ENCODE measurements around the gene PLXND1. TPM values are rescaled to one million over a fixed set of nuclear protein-coding genes. Genes with fewer than 3 reads are reported as not detected.

PLXND1 gene
- total and polyA plus RNA-seq, 12 donors: 41.2 to 370 (median 138) TPM

GRCh38 chr3:129572603-129573002 is 33.9 kb downstream of the PLXND1 start:
- Histone ChIP-seq H3K9me3 (replicated peaks in 1 of 3) (no peaks in the 10 kb centered on the region), H3K27me3 (no peaks in the 10 kb centered on the region), H3K27ac (no peak overlapping the region), H3K4me1 (replicated peaks in 1 of 2) (peaks cover 0 to 10% of the 10 kb centered on the region in 2 donors), H3K36me3 (replicated peaks in 1 of 2) (peaks cover 0 to 63% of the 10 kb centered on the region in 2 donors), H3K4me3 (no peak overlapping the region)
- TF ChIP-seq POLR2A (IDR thresholded peaks at IDR 0.05): no peak
- TF ChIP-seq, protein P1, sequence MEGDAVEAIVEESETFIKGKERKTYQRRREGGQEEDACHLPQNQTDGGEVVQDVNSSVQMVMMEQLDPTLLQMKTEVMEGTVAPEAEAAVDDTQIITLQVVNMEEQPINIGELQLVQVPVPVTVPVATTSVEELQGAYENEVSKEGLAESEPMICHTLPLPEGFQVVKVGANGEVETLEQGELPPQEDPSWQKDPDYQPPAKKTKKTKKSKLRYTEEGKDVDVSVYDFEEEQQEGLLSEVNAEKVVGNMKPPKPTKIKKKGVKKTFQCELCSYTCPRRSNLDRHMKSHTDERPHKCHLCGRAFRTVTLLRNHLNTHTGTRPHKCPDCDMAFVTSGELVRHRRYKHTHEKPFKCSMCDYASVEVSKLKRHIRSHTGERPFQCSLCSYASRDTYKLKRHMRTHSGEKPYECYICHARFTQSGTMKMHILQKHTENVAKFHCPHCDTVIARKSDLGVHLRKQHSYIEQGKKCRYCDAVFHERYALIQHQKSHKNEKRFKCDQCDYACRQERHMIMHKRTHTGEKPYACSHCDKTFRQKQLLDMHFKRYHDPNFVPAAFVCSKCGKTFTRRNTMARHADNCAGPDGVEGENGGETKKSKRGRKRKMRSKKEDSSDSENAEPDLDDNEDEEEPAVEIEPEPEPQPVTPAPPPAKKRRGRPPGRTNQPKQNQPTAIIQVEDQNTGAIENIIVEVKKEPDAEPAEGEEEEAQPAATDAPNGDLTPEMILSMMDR (IDR thresholded peaks at IDR 0.05): no peak
- no peak for DNase-seq
- intact Hi-C loops (cut with DNase I): no loop called here
- WGBS, 4 donors: 76 to 89% (median 85%) methylated on average over 3 to 18 of the region's 18 CpGs

- no peak for DNase-seq
- Histone ChIP-seq H3K4me3 (no peak overlapping the region), H3K27me3 (no peaks in the 10 kb centered on the region), H3K4me1 (replicated peaks in 1 of 2) (peaks cover 0 to 3% of the 10 kb centered on the region in 2 donors), H3K36me3 (replicated peaks in 1 of 2) (peaks cover 0 to 63% of the 10 kb centered on the region in 2 donors), H3K27ac (no peak overlapping the region), H3K9me3 (replicated peaks in 1 of 3) (no peaks in the 10 kb centered on the region)
- WGBS, 4 donors: 93 to 98% (median 93%) methylated on average over 7 to 22 of the region's 22 CpGs
- intact Hi-C loops (cut with DNase I): no loop called here
- TF ChIP-seq, protein P1 (IDR thresholded peaks at IDR 0.05): no peak
- TF ChIP-seq POLR2A (IDR thresholded peaks at IDR 0.05): no peak
These were observed 34.6 kb downstream of the PLXND1 start for GRCh38 chr3:129571605-129572547.

DNA sequence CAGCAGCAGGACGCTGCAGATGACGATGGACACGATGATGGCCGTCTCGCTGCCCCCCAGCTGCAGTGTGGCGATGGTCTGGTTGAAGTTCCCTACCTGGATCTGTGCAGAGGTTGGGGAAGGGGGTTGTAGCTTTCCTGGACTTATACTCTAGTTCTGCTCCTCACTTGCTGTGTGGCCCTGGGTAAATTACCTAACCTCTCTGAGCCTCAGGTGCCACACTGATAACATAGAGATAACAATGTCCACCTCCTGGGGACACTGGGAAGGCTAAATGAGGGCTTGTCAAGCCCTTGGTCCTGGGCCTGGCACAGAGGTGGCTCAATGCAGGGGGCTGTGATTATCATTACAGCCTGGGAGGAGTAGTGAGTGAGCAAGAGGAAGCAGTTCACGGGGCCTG is 36.6 kb downstream of the PLXND1 start:
- Histone ChIP-seq H3K4me1 (replicated peaks in 1 of 2) (no peaks in the 10 kb centered on the region), H3K4me3 (no peak overlapping the region), H3K36me3 (replicated peaks in 1 of 2) (peaks cover 0 to 73% of the 10 kb centered on the region in 2 donors), H3K27me3 (no peaks in the 10 kb centered on the region), H3K9me3 (replicated peaks in 1 of 3) (no peaks in the 10 kb centered on the region), H3K27ac (no peak overlapping the region)
- TF ChIP-seq, protein P1 (IDR thresholded peaks at IDR 0.05): no peak
- no peak for DNase-seq
- 87 to 97% (median 93%) methylated on average over 6 to 7 of the region's 7 CpGs for WGBS, 4 donors
- intact Hi-C loops (cut with DNase I): no loop called here

- Histone ChIP-seq H3K4me1 (replicated peaks in 1 of 2) (no peaks in the 10 kb centered on the region), H3K27me3 (no peaks in the 10 kb centered on the region), H3K4me3 (no peak overlapping the region), H3K36me3 (replicated peaks in 1 of 2) (peaks cover 0 to 59% of the 10 kb centered on the region in 2 donors), H3K27ac (peak overlapping the region in 1 of 5 donors; percentile 58), H3K9me3 (replicated peaks in 1 of 3) (no peaks in the 10 kb centered on the region)
- DNase-seq: no peak
- 54 to 70% (median 66%) methylated on average over 6 of the region's 6 CpGs for WGBS, 4 donors
- intact Hi-C loops (cut with DNase I): no loop called here
- TF ChIP-seq, protein P1 (IDR thresholded peaks at IDR 0.05): no peak
- TF ChIP-seq POLR2A (IDR thresholded peaks at IDR 0.05): no peak
These were observed 38.5 kb downstream of the PLXND1 start for GRCh38 chr3:129567939-129568338.

Measured in adrenal gland (tissue), 12 donors.